Activated gamma-delta T cell treated with Interleukin-2 at 50 U/mL for 16 hours (primary cell): ENCODE results near the gene TEX19.
"Not testable (repeated sequence)": the region's sequence is repeated elsewhere in the genome, so short reads cannot be mapped to it uniquely, and the experiment has no call there.

Source experiments
- DNase-seq: peaks from one replicate; pipeline ENCODE4 v3.0.0-alpha.2; 2020

TEX19 gene

DNA sequence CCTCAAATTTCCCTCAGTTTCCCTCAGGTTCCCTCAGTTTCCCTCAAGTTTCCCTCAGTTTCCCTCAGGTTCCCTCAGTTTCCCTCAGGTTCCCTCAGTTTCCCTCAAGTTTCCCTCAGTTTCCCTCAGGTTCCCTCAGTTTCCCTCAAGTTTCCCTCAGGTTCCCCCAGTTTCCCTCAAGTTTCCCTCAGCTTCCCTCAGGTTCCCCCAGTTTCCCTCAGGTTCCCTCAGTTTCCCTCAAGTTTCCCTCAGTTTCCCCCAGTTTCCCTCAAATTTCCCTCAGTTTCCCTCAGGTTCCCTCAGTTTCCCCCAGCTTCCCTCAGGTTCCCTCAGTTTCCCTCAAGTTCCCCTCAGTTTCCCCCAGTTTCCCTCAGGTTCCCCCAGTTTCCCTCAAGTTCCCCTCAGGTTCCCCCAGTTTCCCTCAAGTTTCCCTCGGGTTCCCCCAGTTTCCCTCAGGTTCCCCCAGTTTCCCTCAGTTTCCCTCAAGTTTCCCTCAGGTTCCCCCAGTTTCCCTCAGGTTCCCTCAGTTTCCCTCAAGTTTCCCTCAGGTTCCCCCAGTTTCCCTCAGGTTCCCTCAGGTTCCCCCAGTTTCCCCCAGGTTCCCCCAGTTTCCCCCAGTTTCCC is 516 bp downstream of the TEX19 start:
- not testable (repeated sequence) for DNase-seq

DNA sequence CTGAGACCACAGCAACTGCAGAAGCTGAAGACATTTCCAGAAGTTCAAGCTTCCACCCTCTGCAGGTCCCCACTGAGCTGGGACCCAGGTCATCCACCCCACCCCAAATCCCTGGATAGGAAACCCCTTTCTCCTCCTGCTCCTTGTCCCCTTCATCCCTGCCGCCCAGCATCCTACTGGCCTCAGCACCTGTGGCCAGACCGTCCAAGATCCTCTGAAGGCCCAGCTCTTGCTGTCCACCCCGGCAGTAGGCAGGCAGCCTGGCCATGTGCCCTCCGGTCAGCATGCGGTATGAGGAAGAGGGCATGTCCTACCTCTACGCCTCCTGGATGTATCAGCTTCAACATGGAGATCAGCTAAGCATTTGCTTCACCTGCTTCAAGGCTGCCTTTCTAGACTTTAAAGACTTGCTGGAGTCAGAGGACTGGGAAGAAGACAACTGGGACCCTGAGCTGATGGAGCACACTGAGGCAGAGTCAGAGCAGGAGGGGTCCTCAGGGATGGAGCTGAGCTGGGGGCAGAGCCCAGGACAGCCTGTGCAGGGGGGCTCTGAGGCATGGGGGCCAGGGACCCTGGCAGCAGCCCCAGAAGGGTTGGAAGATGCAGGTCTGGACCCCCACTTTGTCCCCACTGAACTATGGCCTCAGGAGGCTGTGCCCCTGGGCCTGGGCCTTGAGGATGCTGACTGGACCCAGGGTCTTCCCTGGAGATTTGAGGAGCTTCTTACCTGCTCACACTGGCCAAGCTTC is 3.0 kb downstream of the TEX19 start:
- DNase-seq = no peak

DNA sequence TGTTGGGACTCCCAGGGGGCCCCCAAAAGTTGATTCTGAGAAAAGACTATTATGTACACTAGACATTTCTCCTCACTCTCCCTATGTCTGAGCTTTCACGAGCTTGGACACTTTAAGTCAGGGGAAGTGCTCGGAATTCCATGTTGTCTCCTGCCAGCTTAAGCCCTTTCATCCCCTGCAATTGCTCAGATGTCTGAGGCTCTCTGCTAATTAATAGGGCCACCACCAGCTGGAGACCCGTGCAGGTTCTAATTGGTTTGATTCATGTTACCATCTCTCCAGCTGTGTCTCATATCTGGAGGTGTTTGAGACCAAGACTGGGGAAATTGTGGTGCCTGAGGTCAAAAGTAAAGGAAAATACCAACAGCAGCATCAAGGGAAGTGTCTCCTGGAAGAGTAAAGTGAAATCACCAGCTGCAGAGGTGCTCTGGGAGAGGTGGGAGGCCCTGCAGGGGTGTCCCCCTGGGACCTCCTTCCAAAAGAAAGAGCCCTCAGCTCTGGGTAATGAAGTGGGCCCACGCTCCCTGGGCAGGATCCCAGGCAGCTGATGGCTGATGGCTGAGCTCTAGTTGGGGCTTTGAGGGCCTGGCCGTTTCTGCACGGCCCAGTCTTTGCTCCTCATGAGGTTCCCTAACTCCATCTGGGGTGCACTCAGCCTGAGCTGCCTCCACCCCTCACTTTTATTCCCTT is 6.7 kb downstream of the TEX19 start:
- no peak for DNase-seq

DNA sequence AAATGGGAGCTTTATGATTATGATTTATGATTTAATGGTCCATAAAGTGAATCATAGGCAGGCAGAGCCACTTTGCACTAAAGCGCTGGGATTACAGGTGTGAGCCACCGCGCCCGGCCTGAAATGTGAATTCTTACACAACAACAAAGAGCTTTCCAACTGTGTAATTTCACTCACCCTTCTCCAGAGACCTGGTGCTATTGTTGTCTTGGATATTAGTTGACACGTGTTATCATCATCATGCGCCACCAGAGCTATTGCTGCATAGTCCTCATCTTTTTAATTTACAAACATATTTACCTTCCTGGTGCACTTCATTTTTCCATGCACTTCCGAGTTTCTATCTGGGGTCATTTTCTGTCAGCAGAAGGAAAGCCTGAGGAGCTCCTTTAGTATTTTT is 7.7 kb downstream of the TEX19 start:
- no peak for DNase-seq

DNA sequence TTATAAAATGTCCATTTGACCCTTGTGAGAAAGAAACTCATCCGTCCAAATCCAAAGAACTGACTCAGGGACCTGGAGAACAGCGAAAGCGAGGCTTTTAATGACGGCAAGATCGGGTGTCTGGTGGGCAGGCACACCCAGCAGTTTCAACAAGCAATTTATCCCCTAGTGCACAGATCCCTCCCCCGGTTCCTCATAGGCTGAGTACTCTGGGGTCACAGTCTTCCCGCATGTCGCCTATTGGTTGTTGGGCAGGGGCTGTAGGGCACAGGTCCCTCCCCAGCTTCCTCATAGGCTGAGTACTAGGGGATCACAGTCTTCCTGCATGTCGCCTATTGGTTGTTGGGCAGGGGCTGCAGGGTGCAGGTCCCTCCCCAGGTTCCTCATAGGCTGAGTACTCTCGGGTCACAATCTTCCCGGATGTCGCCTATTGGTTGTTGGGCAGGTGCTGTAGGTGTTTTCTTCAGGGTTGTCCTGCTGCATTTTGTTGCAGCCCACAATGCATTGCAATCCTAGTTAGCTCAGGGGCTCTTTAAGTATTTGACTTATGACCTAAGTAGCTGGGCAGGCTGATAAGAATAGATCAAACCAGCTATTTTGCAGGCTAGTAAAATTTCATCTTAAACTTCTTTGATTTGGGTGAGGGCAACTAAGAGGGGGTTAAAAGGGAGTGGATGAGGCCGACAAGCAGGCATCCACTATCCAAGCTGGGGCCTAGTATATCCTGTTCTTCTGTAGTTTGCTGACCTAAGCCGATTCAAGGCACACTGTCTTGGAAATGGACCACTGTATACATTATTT is 8.9 kb downstream of the TEX19 start:
- no peak for DNase-seq

DNA sequence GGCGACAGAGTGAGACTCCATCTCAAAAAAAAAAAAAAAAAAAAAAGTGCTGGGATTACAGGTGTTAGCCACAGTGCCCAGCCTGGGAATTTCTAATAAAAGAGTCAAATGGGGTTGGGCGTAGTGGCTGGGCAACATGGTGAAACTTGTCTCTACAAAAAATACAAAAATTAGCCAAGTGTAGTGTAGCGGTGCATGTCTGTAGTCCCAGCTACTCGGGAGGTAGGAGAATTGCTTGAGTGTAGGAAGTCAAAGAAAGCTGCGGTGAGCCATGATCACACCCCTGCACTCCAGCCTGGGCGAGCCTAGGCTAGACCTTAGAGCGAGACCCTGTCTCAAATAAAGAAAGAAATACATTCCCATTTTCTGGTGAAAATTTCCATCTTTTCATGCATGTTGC is 10.2 kb downstream of the TEX19 start:
- DNase-seq = no peak

DNA sequence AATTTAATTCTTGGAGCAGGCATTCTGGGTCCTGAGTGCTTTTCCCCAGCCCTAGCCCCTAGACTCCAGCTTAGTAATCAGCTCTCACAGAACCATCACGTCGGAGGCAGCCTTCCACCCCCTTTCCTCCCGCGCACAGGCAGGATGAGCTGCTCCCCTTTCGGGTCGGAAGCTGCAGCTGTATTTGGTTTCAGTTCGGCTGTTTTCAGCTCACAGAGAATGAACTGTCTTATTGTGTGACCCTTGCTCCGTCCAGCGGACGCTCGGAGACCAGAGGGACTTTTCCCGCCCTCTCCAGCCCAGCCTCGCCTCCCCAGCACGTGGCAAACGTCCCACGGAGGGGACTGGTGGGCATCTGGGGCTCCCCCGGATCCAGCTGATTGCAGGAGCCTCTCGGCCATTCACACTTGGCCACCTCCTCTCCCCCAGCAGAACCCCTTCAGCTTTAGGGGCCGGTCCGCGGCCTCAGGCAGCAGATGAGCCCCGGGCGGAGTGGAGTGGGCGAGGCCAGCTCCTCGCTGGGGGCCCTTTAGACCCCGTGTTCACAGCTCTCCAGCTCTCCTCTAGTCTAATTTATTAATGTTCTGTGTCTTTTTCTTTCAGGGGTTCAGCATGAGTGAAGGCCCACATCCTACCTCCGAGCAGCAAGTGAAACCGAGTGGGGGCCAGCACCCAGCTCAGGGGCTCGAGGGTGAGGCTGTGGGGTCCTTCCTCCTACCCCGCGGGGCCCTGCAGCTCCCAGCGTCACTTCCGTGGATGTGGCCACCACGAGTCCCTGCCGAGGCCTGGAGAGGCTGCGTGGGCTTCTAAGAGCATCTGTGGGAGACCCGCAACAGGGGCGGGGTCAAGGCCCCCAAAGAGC is 11.7 kb downstream of the TEX19 start:
- DNase-seq = no peak

DNA sequence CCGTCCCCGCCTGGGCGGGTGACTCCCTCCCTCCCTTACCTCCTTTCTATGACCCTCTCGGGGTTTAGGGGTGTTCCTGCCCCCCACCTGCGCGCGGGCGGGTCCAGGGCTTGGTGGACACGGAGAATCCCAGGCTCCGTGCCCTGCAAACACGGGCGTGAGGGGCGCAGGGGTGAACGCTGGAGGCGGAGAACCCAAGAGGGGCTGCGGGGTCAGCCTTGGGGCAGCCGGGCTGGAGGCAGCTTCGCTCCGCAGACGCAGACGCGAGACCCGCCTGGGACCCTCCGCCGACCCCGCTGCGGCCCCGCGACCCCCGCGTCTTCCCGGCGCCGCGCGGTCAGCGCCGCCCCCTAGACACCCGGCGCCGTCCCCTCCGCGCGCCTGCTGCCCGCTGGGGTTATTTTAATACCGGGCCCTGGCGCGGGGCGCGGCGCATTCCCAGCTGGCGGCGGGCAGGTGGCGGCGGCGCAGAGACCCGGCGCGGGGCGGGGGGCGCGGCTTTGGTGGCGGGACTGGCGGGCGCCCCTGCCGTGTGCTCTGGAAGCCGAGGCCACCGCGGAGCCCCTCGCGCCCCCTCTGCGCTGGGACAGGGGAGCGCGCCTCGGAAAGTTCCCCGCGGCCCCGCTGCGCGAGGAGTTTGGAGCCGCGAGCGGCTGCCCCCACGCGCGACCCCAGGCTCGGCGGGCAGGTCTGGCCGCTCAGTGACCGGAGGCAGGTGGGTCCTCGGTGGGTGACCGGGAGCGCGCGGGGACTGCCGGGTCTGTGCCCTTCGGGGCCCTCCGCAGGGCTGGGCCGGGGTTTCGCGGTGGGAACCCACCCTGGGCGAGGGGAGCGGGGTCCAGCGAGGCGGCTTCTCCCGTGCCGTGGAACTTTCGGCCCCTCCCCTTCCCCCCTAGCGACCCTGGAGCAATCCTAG is 12.5 kb downstream of the TEX19 start, which contains the start of gene UTS2R:
UTS2R (plus strand) TSS at position 433 of the 916 bp plus-strand sequence. CDS start 2,560 bp downstream, outside the sequence.
- no peak for DNase-seq

DNA sequence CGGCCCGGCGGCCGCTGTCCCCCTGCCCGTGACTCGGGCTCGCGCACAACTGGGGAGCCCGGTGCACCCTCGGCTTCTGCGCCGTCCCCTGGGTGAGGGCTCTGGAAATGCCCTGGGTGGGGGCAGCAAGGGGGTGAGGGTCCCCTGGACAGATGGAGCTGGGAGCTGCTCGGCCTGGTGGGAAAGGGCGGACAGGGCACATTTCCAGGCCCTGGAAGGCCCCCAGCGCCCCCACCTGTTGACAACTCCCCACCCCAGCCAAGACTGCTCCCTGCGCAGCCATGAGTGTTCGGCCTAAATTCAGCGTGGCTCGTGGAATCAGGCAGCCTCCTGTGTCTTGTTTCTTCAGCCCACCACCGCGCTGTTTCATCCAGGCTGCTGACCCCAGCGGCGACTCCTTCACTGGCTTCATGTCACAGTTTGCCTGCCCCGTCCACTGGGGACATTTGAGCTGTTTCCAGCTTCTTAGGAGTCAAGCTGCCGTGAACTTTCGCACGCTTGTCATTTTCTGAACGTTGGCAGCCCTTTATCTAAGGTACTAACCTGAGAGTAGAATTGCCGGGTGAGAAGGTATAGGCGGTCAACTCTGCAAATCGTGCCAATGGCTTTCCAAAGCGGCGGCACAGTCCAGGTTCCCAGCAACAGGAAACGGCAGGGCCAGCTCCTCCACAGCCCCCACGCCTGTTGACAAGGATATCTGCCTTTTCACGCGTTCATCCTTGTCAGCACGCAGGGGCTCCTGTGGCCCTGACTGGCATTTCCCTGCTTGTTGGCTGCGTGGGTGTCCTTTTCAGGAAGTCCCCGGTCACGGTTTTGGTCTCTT is 13.4 kb downstream of the TEX19 start:
- DNase-seq = no peak

DNA sequence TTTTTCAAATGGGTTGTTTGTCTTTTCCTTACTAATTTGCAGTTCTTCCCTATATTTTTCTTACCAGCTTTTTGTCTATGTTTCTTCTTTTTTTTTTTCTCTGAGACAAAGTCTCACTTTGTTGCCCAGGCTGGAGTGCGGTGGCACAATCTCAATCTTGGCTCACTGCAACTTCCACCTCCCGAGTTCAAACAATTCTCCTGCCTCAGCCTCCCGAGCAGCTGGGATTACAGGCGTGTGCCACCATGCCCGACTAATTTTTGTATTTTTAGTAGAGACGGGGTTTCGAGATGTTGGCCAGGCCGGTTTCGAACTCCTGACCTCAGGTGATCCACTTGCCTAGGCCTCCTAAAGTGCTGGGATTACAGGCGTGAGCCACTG is 14.0 kb downstream of the TEX19 start:
- DNase-seq = not testable (repeated sequence)

DNA sequence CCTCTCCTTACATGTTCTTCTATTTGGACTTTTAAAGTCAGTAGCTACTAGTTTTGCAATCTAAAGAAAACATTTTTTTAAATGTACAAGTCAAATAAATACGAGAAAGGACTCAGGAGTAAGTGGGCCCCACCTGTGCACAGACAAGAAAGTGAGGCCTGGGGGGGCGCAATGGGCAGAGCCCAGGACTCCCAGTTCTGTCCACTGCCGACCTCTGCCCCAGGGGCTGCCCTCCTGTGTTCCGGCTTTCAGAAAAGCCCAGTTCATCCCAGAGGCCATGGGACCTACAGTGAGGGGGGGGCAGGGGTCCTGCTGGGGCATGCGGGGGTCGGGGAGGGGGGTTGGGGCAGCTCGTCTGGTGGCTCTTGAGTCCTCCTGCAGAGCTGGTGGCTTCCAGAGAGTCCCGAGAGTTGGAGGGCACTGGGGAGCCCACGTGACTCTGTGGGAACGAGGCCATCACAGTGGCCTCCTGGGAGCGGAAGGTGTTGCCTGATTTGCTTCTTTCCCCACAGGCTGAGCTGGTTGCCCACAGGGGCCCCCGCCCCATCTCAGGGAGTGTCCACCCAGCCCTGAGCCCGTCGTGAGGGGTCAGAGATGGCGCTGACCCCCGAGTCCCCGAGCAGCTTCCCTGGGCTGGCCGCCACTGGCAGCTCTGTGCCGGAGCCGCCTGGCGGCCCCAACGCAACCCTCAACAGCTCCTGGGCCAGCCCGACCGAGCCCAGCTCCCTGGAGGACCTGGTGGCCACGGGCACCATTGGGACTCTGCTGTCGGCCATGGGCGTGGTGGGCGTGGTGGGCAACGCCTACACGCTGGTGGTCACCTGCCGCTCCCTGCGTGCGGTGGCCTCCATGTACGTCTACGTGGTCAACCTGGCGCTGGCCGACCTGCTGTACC is 14.9 kb downstream of the TEX19 start:
- DNase-seq = no peak

DNA sequence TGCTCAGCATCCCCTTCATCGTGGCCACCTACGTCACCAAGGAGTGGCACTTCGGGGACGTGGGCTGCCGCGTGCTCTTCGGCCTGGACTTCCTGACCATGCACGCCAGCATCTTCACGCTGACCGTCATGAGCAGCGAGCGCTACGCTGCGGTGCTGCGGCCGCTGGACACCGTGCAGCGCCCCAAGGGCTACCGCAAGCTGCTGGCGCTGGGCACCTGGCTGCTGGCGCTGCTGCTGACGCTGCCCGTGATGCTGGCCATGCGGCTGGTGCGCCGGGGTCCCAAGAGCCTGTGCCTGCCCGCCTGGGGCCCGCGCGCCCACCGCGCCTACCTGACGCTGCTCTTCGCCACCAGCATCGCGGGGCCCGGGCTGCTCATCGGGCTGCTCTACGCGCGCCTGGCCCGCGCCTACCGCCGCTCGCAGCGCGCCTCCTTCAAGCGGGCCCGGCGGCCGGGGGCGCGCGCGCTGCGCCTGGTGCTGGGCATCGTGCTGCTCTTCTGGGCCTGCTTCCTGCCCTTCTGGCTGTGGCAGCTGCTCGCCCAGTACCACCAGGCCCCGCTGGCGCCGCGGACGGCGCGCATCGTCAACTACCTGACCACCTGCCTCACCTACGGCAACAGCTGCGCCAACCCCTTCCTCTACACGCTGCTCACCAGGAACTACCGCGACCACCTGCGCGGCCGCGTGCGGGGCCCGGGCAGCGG is 15.7 kb downstream of the TEX19 start:
- no peak for DNase-seq

DNA sequence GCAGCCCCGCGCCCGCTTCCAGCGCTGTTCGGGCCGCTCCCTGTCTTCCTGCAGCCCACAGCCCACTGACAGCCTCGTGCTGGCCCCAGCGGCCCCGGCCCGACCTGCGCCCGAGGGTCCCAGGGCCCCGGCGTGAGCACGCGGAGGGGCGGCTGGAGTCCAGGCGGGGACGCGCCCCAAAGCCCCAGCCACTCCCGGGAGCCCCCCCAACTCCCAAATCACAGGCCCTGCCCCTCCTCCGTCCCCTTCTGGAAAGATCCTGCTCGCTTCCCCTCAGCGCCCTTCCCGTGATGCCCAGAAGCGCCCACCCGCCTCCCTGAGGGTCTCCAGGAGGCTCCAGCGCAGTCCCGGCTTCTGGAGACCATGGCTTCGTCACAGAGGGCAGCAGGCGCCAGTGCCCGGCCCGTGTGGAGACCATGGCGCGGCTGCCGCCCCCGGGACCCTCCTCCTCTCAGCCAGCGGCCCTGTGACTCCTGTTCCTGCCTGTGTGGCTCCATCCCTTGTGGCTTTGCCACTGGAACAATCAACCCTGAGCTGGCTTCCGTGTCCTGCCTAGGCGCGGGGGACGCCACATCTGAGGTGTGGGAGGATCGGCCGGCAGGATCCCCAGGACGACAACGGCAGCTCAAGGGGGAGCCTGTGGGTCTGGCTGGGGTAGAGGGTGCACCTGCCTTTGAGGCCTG is 16.5 kb downstream of the TEX19 start:
- DNase-seq = no peak

DNA sequence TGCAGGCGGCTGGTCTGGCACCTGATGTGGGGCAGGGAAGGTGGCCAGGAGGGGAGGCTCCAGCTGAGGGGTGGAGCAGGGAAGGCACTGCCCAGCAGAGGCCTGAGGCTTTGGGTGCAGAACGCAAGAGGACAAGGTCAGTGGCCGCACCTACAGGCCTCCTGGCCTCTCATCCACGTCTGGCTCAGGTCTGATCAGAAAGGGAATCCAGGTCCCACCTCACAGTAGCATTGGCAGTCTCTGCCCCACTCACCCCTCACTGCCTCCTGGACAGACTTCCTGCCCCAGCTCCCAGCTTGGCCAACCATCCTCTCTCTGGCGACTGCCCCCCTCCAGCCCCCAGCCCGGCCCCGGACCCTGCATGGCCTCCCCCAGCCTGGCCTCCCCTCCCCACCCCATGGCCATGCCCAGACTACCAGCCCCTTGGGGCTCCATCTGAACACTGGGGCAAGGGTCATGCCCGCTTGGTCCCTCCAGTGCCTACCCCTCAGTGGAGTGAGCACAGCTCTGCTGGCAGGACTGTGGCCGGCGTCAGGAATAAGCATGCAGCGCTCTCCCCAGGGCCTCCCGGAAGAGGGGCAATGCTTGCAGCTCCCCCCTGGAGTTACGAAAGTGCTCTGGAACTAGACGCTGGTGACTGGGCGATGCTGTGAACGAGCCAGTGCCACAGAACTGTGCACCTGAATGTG is 17.1 kb downstream of the TEX19 start:
- DNase-seq = no peak

DNA sequence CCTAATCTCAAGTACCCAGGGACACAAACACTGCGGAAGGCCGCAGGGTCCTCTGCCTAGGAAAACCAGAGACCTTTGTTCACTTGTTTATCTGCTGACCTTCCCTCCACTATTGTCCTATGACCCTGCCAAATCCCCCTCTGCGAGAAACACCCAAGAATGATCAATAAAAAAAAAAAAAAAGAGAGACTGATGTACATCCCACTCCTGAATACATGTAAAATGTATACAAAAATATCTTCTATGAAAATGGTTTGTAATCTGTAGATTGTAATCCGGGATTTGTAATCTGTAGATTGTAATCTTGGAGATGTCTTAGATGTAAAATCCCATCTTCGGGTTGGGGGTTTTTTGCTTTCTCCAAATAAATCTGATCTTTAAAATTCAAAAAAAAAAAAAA is 18.2 kb downstream of the TEX19 start:
- not testable (repeated sequence) for DNase-seq

DNA sequence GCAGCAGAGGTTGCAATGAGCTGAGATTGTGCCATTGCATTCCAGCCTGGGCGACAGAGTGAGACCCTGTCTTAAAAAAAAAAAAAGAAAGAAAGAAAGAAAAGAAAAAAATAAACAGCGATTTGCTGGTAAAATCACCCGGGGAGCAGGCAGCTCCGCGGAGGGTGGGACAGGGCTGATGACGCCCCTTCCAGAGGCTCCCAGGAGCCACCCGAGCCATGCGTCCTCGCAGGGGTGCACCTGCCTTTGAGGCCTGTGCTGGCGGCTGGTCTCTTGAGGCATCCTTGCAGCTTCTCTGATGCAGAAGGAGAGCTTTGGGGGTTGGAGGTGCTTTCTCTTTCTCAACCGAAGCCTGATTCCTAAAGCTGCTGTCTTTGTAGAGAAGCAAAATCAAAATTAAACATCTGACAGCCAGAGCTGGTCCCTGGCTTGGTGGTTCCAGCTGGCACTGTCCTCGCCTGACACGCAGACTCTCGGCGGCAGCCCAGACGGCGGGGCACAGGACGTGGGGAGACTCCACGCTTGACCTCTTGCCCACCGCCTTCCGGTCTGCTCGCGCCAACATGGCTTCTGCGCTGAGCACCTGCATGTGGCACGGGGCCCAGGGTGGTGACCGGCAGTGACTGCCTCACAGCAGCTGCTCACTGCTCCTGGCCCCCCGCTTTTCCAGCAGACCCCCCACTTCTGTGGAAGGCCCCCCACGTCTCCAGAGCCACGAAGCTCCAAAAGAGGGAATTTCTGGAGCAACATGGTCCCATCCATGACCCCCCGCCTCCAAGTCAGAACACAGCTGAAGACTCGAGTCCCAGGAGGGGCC is 19.1 kb downstream of the TEX19 start:
- no peak for DNase-seq

DNA sequence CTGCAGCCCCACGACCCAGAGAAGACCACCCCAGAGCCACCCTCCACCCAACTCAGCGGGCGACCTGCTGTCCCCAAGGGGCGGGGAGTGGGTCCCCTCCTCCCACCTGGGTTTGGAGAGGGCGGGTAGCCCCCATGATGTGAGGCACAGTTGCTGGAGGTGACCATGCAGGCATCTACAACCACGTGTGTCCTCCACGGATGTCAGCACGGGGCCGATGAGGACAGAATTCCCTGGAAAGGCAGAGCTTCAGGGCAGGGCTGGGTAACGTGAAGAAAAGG is 19.6 kb downstream of the TEX19 start:
- DNase-seq = no peak
